Activated CD4-positive, alpha-beta T cell treated with anti-CD3 and anti-CD28 coated beads, Interleukin-2, amount 10 ng/mL, durations not matched to agents 7 days and 5 days (primary cell): ENCODE measurements around the gene ZNF652. TPM values are rescaled to one million over a fixed set of nuclear protein-coding genes. Genes with fewer than 3 reads are reported as not detected.
A peak's percentile ranks its signal among the peaks of the same experiment; 100 is the strongest.

ENCODE experiments used
- CTCF ChIA-PET: fragments of 350-600 bp; sonication (Branson Sonifier 250); formaldehyde crosslinking; loops from one replicate; lab custom pipeline; 2021; ENCODE audit warnings: antibody characterized with exemption; lab: Charles Lee
- POLR2A ChIA-PET: fragments of 350-600 bp; sonication (Branson Sonifier 250); formaldehyde crosslinking; loops from one replicate; lab custom pipeline; 2021; ENCODE audit warnings: antibody characterized with exemption; lab: Charles Lee
- DNase-seq: peaks from one replicate; pipeline ENCODE4 v3.0.0-alpha.2; 2020
- H3K27ac Mint-ChIP-seq: one replicate; pipeline ENCODE4 v1.8.0; 2021; ENCODE audit warnings: mild to moderate bottlenecking, moderate library complexity, mixed read lengths
- H3K27me3 Mint-ChIP-seq: one replicate; pipeline ENCODE4 v1.8.0; 2021; ENCODE audit warnings: mixed read lengths
- H3K36me3 Mint-ChIP-seq: one replicate; pipeline ENCODE4 v1.8.0; 2021; ENCODE audit warnings: low read depth, mixed read lengths
- H3K4me1 Mint-ChIP-seq: one replicate; pipeline ENCODE4 v1.8.0; 2021; ENCODE audit warnings: mixed read lengths
- H3K4me3 Mint-ChIP-seq: one replicate; pipeline ENCODE4 v1.8.0; 2021; ENCODE audit warnings: mild to moderate bottlenecking, moderate library complexity, mixed read lengths
- H3K9me3 Mint-ChIP-seq: one replicate; pipeline ENCODE4 v1.8.0; 2021; ENCODE audit warnings: mixed read lengths
- total RNA-seq, 2 experiments: library from RNA; stranded (reverse); gene quantifications; one replicate each; pipeline ENCODE4 v1.2.3, GENCODE V29; 2021

The ZNF652 gene
- total RNA-seq, 2 experiments from 2014 or later, result 32.1 to 36.2 TPM

DNA sequence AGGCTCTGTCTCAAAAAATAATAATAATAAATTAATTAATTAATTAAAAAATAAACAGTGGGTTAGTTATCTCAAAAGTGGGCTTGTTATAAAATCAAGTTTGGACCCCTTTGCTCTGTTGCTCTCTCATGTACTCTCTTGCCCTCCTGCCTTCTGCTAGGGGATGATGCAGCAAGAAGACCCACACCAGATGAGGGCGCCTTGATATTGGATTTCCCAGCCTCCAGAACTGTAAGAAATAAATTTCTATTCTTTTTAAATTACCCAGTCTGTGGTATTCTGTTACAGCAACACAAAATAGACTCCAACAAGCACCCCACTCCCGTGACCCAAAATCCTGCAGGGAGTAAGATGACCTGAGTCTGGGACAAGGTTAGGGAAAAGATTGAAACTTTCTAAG lies 2.1 kb upstream of the ZNF652 start:
- peaks cover 49% of the 10 kb centered on the region for H3K4me1 Mint-ChIP-seq
- CTCF ChIA-PET, result no interaction called here
- no peak overlapping the region for H3K27ac Mint-ChIP-seq

GRCh38 chr17:49363251-49363650 lies 1.2 kb upstream of the ZNF652 start:
- DNase-seq, result no peak
- Mint-ChIP-seq H3K27me3 (no peaks in the 10 kb centered on the region), H3K36me3 (peaks cover 4% of the 10 kb centered on the region), H3K4me1 (peaks cover 55% of the 10 kb centered on the region), H3K9me3 (no peaks in the 10 kb centered on the region), H3K4me3 (no peak overlapping the region), H3K27ac (no peak overlapping the region)
- POLR2A ChIA-PET, result no interaction called here
- CTCF ChIA-PET, result no interaction called here

More for the DNA sequence above, 2.1 kb upstream of the ZNF652 start:
- H3K9me3 Mint-ChIP-seq, result no peaks in the 10 kb centered on the region
- peaks cover 4% of the 10 kb centered on the region for H3K36me3 Mint-ChIP-seq
- no peak overlapping the region for H3K4me3 Mint-ChIP-seq
- no peaks in the 10 kb centered on the region for H3K27me3 Mint-ChIP-seq
- DNase-seq, result no peak
- POLR2A ChIA-PET, result no interaction called here

GRCh38 chr17:49362723-49363117 lies 670 bp upstream of the ZNF652 start:
- H3K36me3 Mint-ChIP-seq, result peaks cover 7% of the 10 kb centered on the region
- peak overlapping the region; percentile 78 for H3K4me3 Mint-ChIP-seq
- CTCF ChIA-PET, result interaction anchor here (0.9 kb wide), 1 partner anchor 15 kb away, joined by 5 read pairs; no protein-coding TSS in a partner anchor
- no peak for DNase-seq
- peaks cover 58% of the 10 kb centered on the region for H3K4me1 Mint-ChIP-seq
- H3K27ac Mint-ChIP-seq, result peak overlapping the region; percentile 84
- no peaks in the 10 kb centered on the region for H3K9me3 Mint-ChIP-seq
- no peaks in the 10 kb centered on the region for H3K27me3 Mint-ChIP-seq
- POLR2A ChIA-PET, result no interaction called here

DNA sequence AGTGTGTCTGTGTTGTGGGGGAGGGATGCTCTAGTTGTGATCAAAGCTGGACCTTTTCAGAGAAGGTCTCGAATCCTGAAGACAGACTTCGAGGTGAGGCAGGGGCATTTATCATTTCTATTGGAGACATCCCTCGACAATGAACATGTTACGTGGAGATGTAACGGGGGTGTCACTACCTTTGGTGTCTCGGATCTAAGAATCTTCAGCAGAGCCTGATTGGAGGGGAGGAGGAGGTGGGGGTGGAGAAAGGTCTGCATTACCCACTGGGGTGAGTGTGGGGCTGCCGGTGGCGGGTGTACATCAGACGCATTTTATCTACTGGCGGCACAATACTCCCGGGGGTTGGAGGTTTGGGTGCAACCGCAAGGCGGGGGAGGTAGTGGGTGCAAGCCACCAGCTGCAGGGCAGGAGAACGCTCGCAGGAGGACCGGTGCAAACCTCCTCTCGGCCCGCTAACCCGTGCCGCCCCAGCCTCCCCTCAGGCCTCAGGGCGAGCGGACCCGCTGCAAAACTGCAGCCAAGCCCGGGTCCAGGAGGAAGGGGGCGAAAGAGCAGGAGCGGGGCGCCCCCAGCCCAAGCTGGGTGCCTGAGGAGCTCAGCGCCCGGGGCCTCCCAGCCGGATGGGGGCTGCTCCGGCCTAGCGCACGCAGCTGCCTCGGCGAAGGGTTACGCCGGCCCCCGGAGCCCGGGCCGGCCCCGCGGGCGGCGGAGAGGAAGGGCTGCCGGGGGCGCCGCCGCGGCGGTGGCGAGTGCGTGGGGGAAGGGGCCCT lies 735 bp downstream of the ZNF652 start:
- Mint-ChIP-seq H3K9me3 (no peaks in the 10 kb centered on the region), H3K27ac (peak overlapping the region; percentile 96), H3K4me3 (peak overlapping the region; percentile 89), H3K4me1 (peaks cover 64% of the 10 kb centered on the region), H3K27me3 (no peaks in the 10 kb centered on the region), H3K36me3 (peaks cover 11% of the 10 kb centered on the region)
- peak; percentile 92 for DNase-seq
- POLR2A ChIA-PET, result interaction anchor here (0.7 kb wide), 2 partner anchors 101 to 687 kb away, joined by 3 read pairs; no protein-coding TSS in a partner anchor
- CTCF ChIA-PET, result interaction anchor here (0.7 to 2.0 kb wide), 4 partner anchors 13 to 44 kb away, joined by 3 to 4 read pairs (median 3); no protein-coding TSS in a partner anchor

- Mint-ChIP-seq H3K36me3 (peaks cover 12% of the 10 kb centered on the region), H3K4me3 (peak overlapping the region; percentile 89), H3K27me3 (no peaks in the 10 kb centered on the region), H3K4me1 (peaks cover 59% of the 10 kb centered on the region), H3K27ac (peak overlapping the region; percentile 96), H3K9me3 (no peaks in the 10 kb centered on the region)
- no peak for DNase-seq
- POLR2A ChIA-PET, result interaction anchor here (0.7 kb wide), 1 partner anchor 686 kb away, joined by 3 read pairs; no protein-coding TSS in a partner anchor
- CTCF ChIA-PET, result interaction anchor here (0.7 to 2.0 kb wide), 5 partner anchors 11 to 44 kb away, joined by 3 to 4 read pairs (median 3); no protein-coding TSS in a partner anchor
Observed at GRCh38 chr17:49360796-49361128, 1.3 kb downstream of the ZNF652 start.

GRCh38 chr17:49359990-49360795 lies 1.9 kb downstream of the ZNF652 start:
- no peaks in the 10 kb centered on the region for H3K9me3 Mint-ChIP-seq
- H3K4me3 Mint-ChIP-seq, result peak overlapping the region; percentile 89
- peak overlapping the region; percentile 96 for H3K27ac Mint-ChIP-seq
- ChIA-PET POLR2A (interaction anchor here (0.5 to 0.7 kb wide), 2 partner anchors 25 to 686 kb away, joined by 3 to 6 read pairs; no protein-coding TSS in a partner anchor), CTCF (interaction anchor here (0.8 to 2.0 kb wide), 7 partner anchors 8 to 416 kb away, joined by 3 to 5 read pairs (median 3); partner anchors contain the start of gene SNF8)
- H3K27me3 Mint-ChIP-seq, result no peaks in the 10 kb centered on the region
- H3K4me1 Mint-ChIP-seq, result peaks cover 53% of the 10 kb centered on the region
- peaks cover 12% of the 10 kb centered on the region for H3K36me3 Mint-ChIP-seq
- DNase-seq, result peak; percentile 26

GRCh38 chr17:49358641-49359247 lies 3.3 kb downstream of the ZNF652 start:
- Mint-ChIP-seq H3K27me3 (no peaks in the 10 kb centered on the region), H3K27ac (peak overlapping the region; percentile 87), H3K9me3 (no peaks in the 10 kb centered on the region), H3K4me1 (peaks cover 47% of the 10 kb centered on the region), H3K4me3 (peak overlapping the region; percentile 89), H3K36me3 (peaks cover 12% of the 10 kb centered on the region)
- POLR2A ChIA-PET, result no interaction called here
- CTCF ChIA-PET, result interaction anchor here (1.1 to 1.6 kb wide), 4 partner anchors 16 to 136 kb away, joined by 3 to 6 read pairs (median 3); no protein-coding TSS in a partner anchor
- peak; percentile 39 for DNase-seq

DNA sequence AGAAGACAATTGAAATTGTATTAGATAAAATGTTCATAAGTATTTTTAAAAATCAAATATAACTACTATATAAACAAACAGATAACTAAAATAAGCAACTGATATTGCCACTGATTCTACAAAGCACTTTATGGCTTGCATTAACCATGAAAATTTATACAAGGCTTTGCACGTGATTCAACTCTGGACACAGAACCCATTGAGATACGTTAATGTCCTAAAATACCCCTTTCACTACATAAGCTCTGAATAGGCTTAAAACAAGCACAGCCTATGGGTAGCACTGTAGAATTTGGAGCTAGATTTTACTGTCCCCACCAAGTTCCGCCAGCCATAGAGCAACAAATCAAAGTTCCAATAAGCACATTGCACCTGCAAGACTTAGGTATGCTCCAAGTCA lies 4.5 kb downstream of the ZNF652 start:
- no peak for DNase-seq
- Mint-ChIP-seq H3K36me3 (peaks cover 15% of the 10 kb centered on the region), H3K4me3 (peak overlapping the region; percentile 89), H3K27ac (no peak overlapping the region), H3K27me3 (no peaks in the 10 kb centered on the region), H3K9me3 (no peaks in the 10 kb centered on the region), H3K4me1 (peaks cover 51% of the 10 kb centered on the region)
- ChIA-PET POLR2A (no interaction called here), CTCF (interaction anchor here (1.0 to 3.0 kb wide), 3 partner anchors 11 to 34 kb away, joined by 3 to 9 read pairs (median 4); no protein-coding TSS in a partner anchor)

- Mint-ChIP-seq H3K4me1 (peaks cover 49% of the 10 kb centered on the region), H3K36me3 (peaks cover 16% of the 10 kb centered on the region), H3K27ac (no peak overlapping the region), H3K27me3 (no peaks in the 10 kb centered on the region), H3K9me3 (no peaks in the 10 kb centered on the region), H3K4me3 (no peak overlapping the region)
- ChIA-PET CTCF (interaction anchor here (0.7 to 3.0 kb wide), 3 partner anchors 12 to 1789 kb away, joined by 3 to 9 read pairs (median 4); no protein-coding TSS in a partner anchor), POLR2A (no interaction called here)
- no peak for DNase-seq
Observed at GRCh38 chr17:49356320-49356719, 5.7 kb downstream of the ZNF652 start.

DNA sequence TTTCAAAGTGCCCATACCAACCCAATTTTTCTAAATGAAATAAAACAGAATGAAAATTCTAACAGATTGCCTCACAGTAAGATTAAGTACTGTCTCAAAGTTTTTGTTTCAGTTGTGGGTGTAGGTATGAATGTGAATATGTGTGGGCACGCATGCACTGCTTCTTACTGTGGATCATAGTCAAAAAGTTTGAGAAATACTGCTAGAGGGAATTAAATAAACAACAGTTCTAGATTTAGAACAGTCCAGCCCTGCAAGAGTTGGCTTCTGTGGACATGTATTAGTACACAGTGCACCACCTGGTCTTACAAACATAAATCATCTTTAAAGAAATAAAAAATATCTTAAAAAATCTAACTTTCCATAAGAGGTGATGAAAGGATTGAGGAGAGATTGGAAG lies 8.4 kb downstream of the ZNF652 start:
- ChIA-PET POLR2A (no interaction called here), CTCF (interaction anchor here (0.8 kb wide), 1 partner anchor 12 kb away, joined by 3 read pairs; no protein-coding TSS in a partner anchor)
- no peak for DNase-seq
- no peaks in the 10 kb centered on the region for H3K27me3 Mint-ChIP-seq
- H3K36me3 Mint-ChIP-seq, result peaks cover 22% of the 10 kb centered on the region
- H3K9me3 Mint-ChIP-seq, result no peaks in the 10 kb centered on the region
- no peak overlapping the region for H3K4me3 Mint-ChIP-seq
- H3K27ac Mint-ChIP-seq, result no peak overlapping the region
- H3K4me1 Mint-ChIP-seq, result peaks cover 32% of the 10 kb centered on the region

DNA sequence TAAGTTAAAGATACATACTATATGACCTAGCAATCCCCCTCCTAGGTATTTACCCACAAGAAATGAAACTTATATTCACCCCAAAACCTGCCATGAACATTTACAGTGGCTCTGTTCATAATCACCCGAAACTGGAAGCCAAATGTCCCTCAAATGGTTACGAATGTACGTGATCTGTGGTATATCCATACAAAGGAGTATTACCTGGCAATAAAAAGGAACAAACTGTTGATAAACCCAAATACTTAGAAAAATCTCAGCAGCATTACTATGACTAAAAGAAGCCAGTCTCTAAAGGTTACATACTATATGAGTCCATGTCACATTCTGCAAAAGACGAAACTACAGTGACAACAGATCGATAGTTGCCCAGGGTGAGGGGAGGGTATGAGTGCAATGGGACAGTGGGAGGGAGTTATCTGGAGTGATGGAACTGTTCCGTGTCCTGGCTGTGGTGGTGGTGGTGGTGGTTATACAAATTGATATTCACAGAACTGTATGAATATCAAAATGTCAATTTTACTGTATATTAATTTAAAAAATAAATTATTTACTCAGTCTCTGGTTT lies 9.4 kb downstream of the ZNF652 start:
- Mint-ChIP-seq H3K9me3 (peaks cover 2% of the 10 kb centered on the region), H3K27me3 (no peaks in the 10 kb centered on the region), H3K4me3 (no peak overlapping the region), H3K4me1 (peaks cover 32% of the 10 kb centered on the region), H3K36me3 (peaks cover 29% of the 10 kb centered on the region), H3K27ac (no peak overlapping the region)
- CTCF ChIA-PET, result interaction anchor here (0.9 kb wide), 1 partner anchor 18 kb away, joined by 4 read pairs; no protein-coding TSS in a partner anchor
- POLR2A ChIA-PET, result no interaction called here
- no peak for DNase-seq
